Stromal cell of bone marrow (primary cell): Measurements from ENCODE around the gene PEPD.
"Not testable (repeated sequence)": the region's sequence is repeated elsewhere in the genome, so short reads cannot be mapped to it uniquely, and the experiment has no call there.

ENCODE experiments used
- DNase-seq: peaks from one replicate; pipeline ENCODE4 v3.0.0-alpha.2; 2012; ENCODE audit warnings: low read depth

PEPD gene

GRCh38 chr19:33497778-33498175, 23.8 kb downstream of the PEPD start:
- no peak for DNase-seq

GRCh38 chr19:33497131-33497777, 24.3 kb downstream of the PEPD start:
- no peak for DNase-seq

GRCh38 chr19:33496038-33496895, 25.3 kb downstream of the PEPD start:
- no peak for DNase-seq

GRCh38 chr19:33493401-33494275, 28.0 kb downstream of the PEPD start:
- no peak for DNase-seq

- DNase-seq: no peak
These were observed 28.6 kb downstream of the PEPD start for GRCh38 chr19:33492951-33493350.

GRCh38 chr19:33492090-33492489, 29.5 kb downstream of the PEPD start:
- no peak for DNase-seq

GRCh38 chr19:33490596-33490995, 31.0 kb downstream of the PEPD start:
- DNase-seq: not testable (repeated sequence)

- no peak for DNase-seq
These were observed 31.5 kb downstream of the PEPD start for GRCh38 chr19:33490041-33490451.

- DNase-seq: no peak
These were observed 32.8 kb downstream of the PEPD start for GRCh38 chr19:33488826-33489225.

- DNase-seq: no peak
These were observed 33.4 kb downstream of the PEPD start for GRCh38 chr19:33487901-33488800.

- DNase-seq: no peak
These were observed 34.4 kb downstream of the PEPD start for GRCh38 chr19:33486936-33487811.

- no peak for DNase-seq
These were observed 35.2 kb downstream of the PEPD start for GRCh38 chr19:33486407-33486806.

- DNase-seq: no peak
These were observed 37.3 kb downstream of the PEPD start for GRCh38 chr19:33484226-33484774.

- no peak for DNase-seq
These were observed 39.1 kb downstream of the PEPD start for GRCh38 chr19:33482476-33482875.

GRCh38 chr19:33481863-33482262, 39.7 kb downstream of the PEPD start:
- no peak for DNase-seq

- not testable (repeated sequence) for DNase-seq
These were observed 42.0 kb downstream of the PEPD start for GRCh38 chr19:33479570-33479969.

- no peak for DNase-seq
These were observed 43.8 kb downstream of the PEPD start for GRCh38 chr19:33477781-33478180.

GRCh38 chr19:33476151-33476707, 45.4 kb downstream of the PEPD start:
- no peak for DNase-seq

- peak; percentile 28 for DNase-seq
These were observed 47.8 kb downstream of the PEPD start for GRCh38 chr19:33473653-33474305.
